Thoracic aorta (tissue), 2 donors: Measurements from ENCODE around the gene PHACTR1. TPM values are rescaled to one million over a fixed set of nuclear protein-coding genes. Genes with fewer than 3 reads are reported as not detected.
A peak's percentile ranks its signal among the peaks of the same experiment; 100 is the strongest.

Experiments used
- ATAC-seq: fragments of 150-250 bp; one replicate; pipeline ENCODE4 v1.8.0; 2017; ENCODE audit warnings: low read depth; ENCODE audit not compliant: insufficient number of reproducible peaks, low FRiP score
- DNase-seq: peaks from one replicate; pipeline ENCODE4 v3.0.0-alpha.2; 2020; ENCODE audit warnings: low spot score
- H3K27ac ChIP-seq, 2 donors: fragments of 200-600 bp; sonication (generic); 1 replicate in 1 of 2; 2 replicates in 1 of 2; pipeline ENCODE4 v1.5.1; 2016; ENCODE audit warnings: mild to moderate bottlenecking in 2 of 2, moderate library complexity in 2 of 2
- H3K27me3 ChIP-seq: fragments of 200-600 bp; sonication (generic); replicated peaks from 2 replicates; pipeline ENCODE4 v1.6.0; 2016; ENCODE audit warnings: mild to moderate bottlenecking; ENCODE audit not compliant: insufficient read depth
- H3K36me3 ChIP-seq: fragments of 200-600 bp; sonication (generic); one replicate; pipeline ENCODE4 v1.5.1; 2016
- H3K4me1 ChIP-seq, 2 donors: fragments of 200-600 bp; sonication (generic); 1 replicate in 1 of 2; 2 replicates in 1 of 2; pipeline versions ENCODE4 v1.5.1 to v1.6.0; 2016; ENCODE audit warnings: low read depth in 2 of 2, mild to moderate bottlenecking in 1 of 2; ENCODE audit not compliant: control insufficient read depth in 1 of 2
- H3K4me3 ChIP-seq: fragments of 200-600 bp; sonication (generic); 2 replicates; pipeline ENCODE4 v1.5.1; 2016; ENCODE audit warnings: mild to moderate bottlenecking
- H3K9me3 ChIP-seq: fragments of 200-600 bp; sonication (generic); 2 replicates; pipeline ENCODE4 v1.5.1; 2016
- total RNA-seq, 2 donors: library from RNA; depleted of rRNA; stranded (reverse); fragments of >200 nt; gene quantifications; one replicate each; pipeline versions ENCODE4 v1.1.0 to v1.2.3, GENCODE V29; 2016
- TF ChIP-seq, protein P1 (sequence below): fragments of 200-600 bp; sonication (generic); IDR thresholded peaks from one replicate; pipeline ENCODE4 v1.5.1; 2019; ENCODE audit warnings: antibody characterized with exemption

Gene PHACTR1
- total RNA-seq, 2 donors from 2014 or later = 42.9 to 69.1 TPM

DNA sequence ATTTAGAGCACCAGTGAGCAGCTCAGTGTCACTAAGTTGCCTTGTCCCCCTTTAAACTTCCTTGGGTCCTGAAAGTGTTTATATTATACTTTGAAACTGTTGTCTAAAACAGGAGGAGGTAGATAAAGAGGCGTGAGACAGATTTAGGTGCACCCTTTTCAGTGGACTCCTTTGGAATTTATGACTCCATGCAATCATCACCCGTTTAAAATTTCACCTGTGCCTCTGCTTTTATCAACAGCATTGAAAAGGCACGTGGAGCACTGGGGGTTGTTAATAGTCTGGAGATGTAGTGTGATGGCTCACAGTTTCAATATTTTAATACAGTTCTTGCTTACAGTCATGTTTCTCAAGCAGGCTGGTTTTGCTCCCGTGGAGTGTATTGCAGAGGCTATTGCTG is 162.2 kb downstream of the PHACTR1 start:
- Histone ChIP-seq H3K27me3 (no peaks in the 10 kb centered on the region), H3K36me3 (no peaks in the 10 kb centered on the region), H3K4me1 (no peaks in the 10 kb centered on the region), H3K27ac (no peak overlapping the region), H3K4me3 (no peak overlapping the region), H3K9me3 (no peaks in the 10 kb centered on the region)
- TF ChIP-seq, protein P1, sequence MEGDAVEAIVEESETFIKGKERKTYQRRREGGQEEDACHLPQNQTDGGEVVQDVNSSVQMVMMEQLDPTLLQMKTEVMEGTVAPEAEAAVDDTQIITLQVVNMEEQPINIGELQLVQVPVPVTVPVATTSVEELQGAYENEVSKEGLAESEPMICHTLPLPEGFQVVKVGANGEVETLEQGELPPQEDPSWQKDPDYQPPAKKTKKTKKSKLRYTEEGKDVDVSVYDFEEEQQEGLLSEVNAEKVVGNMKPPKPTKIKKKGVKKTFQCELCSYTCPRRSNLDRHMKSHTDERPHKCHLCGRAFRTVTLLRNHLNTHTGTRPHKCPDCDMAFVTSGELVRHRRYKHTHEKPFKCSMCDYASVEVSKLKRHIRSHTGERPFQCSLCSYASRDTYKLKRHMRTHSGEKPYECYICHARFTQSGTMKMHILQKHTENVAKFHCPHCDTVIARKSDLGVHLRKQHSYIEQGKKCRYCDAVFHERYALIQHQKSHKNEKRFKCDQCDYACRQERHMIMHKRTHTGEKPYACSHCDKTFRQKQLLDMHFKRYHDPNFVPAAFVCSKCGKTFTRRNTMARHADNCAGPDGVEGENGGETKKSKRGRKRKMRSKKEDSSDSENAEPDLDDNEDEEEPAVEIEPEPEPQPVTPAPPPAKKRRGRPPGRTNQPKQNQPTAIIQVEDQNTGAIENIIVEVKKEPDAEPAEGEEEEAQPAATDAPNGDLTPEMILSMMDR = no peak
- DNase-seq (no peak), ATAC-seq (no peak)

DNA sequence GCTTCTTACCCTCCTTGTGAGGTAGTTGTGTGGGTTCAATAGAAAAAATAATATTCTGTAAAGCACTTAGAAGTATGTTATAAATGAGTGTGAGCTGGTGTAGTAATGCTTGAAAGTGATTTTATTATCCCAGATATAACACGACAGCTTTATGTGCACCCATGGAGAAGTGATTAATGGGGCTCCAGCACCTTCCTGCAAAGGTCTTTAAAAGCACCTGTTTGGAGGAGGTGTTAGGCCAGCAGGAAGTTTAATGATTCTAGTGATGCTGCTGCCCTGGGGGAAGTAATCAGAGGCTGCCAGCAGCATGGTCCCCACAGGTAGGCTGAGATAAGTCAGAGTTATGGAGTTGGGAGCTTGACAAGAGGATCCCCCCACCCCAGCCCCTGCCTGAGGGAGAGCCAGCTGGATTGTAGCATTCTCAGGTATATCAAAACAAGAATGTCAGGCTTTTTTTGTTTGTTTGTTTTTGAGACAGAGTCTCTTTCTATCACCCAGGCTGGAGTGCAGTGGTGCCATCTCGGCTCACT is 166.3 kb downstream of the PHACTR1 start:
- ATAC-seq = no peak
- no peak for DNase-seq
- TF ChIP-seq, protein P1 = no peak
- Histone ChIP-seq H3K9me3 (no peaks in the 10 kb centered on the region), H3K27me3 (no peaks in the 10 kb centered on the region), H3K27ac (no peak overlapping the region), H3K36me3 (no peaks in the 10 kb centered on the region), H3K4me3 (no peak overlapping the region), H3K4me1 (no peaks in the 10 kb centered on the region)

DNA sequence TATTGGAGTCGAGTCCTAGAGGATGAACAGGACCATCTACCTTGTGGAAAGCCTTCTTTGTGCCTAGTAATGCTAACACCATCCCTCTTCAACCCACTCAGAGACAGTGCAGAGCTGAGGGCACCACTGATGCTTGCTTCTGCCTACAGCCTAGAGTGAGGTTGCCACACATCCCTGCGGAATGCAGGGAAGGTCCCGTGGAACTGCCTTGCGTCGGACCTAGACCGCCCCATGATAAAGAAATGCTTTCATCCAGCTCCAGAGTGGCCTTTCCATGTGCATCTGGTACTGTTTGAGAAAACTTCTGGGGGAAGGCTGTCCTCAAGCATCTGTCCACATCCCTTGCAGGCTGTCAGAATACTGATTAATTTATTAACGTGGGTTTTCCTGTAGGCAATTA is 168.4 kb downstream of the PHACTR1 start:
- Histone ChIP-seq H3K27me3 (no peaks in the 10 kb centered on the region), H3K9me3 (no peaks in the 10 kb centered on the region), H3K36me3 (no peaks in the 10 kb centered on the region), H3K4me3 (no peak overlapping the region), H3K4me1 (no peaks in the 10 kb centered on the region), H3K27ac (no peak overlapping the region)
- no peak for DNase-seq
- no peak for ATAC-seq
- TF ChIP-seq, protein P1 = no peak

DNA sequence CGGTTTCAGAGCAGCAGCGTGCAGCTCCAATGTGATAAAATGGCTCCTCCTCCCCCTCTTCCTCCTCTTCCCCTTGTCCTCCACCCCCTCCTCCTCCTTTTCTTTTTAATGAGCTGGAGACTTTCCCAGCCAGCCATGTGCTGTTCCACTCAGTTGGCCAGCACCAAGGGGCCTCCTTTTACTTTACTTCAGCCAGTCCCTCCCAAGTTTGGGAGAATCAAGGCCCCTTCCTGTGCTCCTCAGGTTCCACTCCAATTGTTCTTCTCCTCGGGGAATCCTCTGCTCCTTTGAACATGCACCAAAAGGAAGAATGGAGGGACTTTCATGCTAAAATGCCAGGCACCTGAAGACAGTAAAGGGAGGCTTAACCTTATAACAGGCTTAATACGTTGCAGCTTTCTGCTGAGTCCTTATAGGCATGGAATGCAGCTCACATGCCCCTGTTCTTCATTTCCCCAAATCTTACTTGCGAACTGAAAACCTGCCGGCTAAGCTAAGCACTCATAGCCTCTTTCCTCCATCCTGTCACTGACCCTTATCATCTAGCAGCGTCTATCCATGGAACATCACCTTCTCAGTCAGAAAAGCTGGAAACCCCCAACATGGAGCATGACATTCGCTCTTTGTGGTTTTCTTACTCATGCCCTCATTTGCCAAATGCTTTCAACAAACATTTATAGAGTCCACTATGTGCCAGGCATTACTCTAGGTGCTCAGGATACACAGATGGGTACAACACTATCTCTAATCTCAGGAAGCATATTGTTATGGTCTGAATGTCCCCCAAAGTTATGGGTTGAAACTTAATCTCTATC is 170.6 kb downstream of the PHACTR1 start:
- TF ChIP-seq, protein P1 = no peak
- Histone ChIP-seq H3K27me3 (no peaks in the 10 kb centered on the region), H3K36me3 (no peaks in the 10 kb centered on the region), H3K9me3 (peaks cover 8% of the 10 kb centered on the region), H3K27ac (no peak overlapping the region), H3K4me3 (no peak overlapping the region), H3K4me1 (no peaks in the 10 kb centered on the region)
- ATAC-seq = no peak
- no peak for DNase-seq

DNA sequence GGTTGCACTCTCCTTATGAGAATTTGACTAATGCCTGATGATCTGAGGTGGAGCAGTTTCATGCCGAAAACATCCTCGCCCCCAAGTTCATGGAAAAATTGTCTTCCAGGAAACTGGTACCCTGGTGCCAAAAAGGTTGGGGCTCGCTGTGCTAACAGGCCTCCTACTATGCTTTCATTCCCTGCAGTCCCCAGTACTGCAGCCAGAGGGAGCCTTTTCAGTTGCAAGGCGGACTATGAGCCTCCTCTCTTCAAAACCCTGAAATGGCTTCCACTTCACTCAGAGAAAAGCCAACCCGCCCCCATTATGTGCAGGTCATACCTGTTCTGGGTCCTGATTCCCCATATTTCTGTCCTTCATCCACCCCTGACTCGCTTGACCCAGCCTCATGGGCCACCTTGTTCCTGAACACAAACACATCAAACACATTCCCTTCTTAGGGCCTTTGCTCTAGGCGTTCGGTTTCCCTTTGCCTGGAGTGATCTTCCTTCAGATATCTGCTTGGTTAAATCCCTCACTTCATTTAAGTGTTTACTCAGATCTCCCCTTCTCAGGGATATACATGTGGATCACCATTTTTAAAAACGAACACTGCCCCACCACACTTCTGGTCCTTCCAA is 173.7 kb downstream of the PHACTR1 start:
- Histone ChIP-seq H3K27me3 (no peaks in the 10 kb centered on the region), H3K9me3 (peaks cover 8% of the 10 kb centered on the region), H3K27ac (no peak overlapping the region), H3K4me1 (peaks cover 0 to 5% of the 10 kb centered on the region in 2 donors), H3K36me3 (no peaks in the 10 kb centered on the region), H3K4me3 (no peak overlapping the region)
- TF ChIP-seq, protein P1 = peak; percentile 18
- no peak for DNase-seq
- no peak for ATAC-seq
